GM21526 (cell line): Measurements from ENCODE around the gene AHCYL1.
"Not testable (repeated sequence)": the region's sequence is repeated elsewhere in the genome, so short reads cannot be mapped to it uniquely, and the experiment has no call there.

Source experiments
- ATAC-seq: cut with Tn5 transposase; IDR thresholded peaks from one replicate; pipeline ENCODE4 v1.9.1; 2021; ENCODE audit warnings: moderate library complexity; ENCODE audit not compliant: unreplicated experiment, low FRiP score

Gene AHCYL1

GRCh38 chr1:109996476-109996875 lies 11.9 kb downstream of the AHCYL1 start:
- ATAC-seq, result no peak

- ATAC-seq, result no peak
Measured at GRCh38 chr1:109997204-109997866, 12.8 kb downstream of the AHCYL1 start.

- ATAC-seq, result no peak
Measured at GRCh38 chr1:109997867-109998229, 13.3 kb downstream of the AHCYL1 start.

GRCh38 chr1:110002695-110003094 lies 18.1 kb downstream of the AHCYL1 start:
- no peak for ATAC-seq

GRCh38 chr1:110003747-110004428 lies 19.3 kb downstream of the AHCYL1 start:
- no peak for ATAC-seq

- ATAC-seq, result no peak
Measured at GRCh38 chr1:110004583-110004982, 20.0 kb downstream of the AHCYL1 start.

- no peak for ATAC-seq
Measured at GRCh38 chr1:110005971-110006370, 21.4 kb downstream of the AHCYL1 start.

- no peak for ATAC-seq
Measured at GRCh38 chr1:110006516-110006915, 22.0 kb downstream of the AHCYL1 start.

GRCh38 chr1:110007046-110007830 lies 22.7 kb downstream of the AHCYL1 start:
- ATAC-seq, result no peak

- no peak for ATAC-seq
Measured at GRCh38 chr1:110008971-110009565, 24.5 kb downstream of the AHCYL1 start.

- ATAC-seq, result peak; percentile 97
Measured at GRCh38 chr1:110011527-110012041, 27.0 kb downstream of the AHCYL1 start.

GRCh38 chr1:110012100-110012780 lies 27.7 kb downstream of the AHCYL1 start:
- ATAC-seq, result peak; percentile 57

GRCh38 chr1:110017792-110018191 lies 33.2 kb downstream of the AHCYL1 start:
- no peak for ATAC-seq

- no peak for ATAC-seq
Measured at GRCh38 chr1:110018396-110018795, 33.8 kb downstream of the AHCYL1 start.

- no peak for ATAC-seq
Measured at GRCh38 chr1:110019770-110020169, 35.2 kb downstream of the AHCYL1 start.

GRCh38 chr1:110021285-110021684 lies 36.7 kb downstream of the AHCYL1 start:
- no peak for ATAC-seq

- ATAC-seq, result no peak
Measured at GRCh38 chr1:110024613-110025012, 40.0 kb downstream of the AHCYL1 start.

- not testable (repeated sequence) for ATAC-seq
Measured at GRCh38 chr1:110030687-110031086, 46.1 kb downstream of the AHCYL1 start.

GRCh38 chr1:110032327-110032726 lies 47.8 kb downstream of the AHCYL1 start:
- ATAC-seq, result no peak

- no peak for ATAC-seq
Measured at GRCh38 chr1:110033421-110033820, 48.9 kb downstream of the AHCYL1 start.
